ENCODE measurements around the gene CNN2. TPM values are rescaled to one million over a fixed set of nuclear protein-coding genes. Genes with fewer than 3 reads are reported as not detected.

The CNN2 gene
- total RNA-seq, 1 donor from 2014 or later = 58.2 TPM

DNA sequence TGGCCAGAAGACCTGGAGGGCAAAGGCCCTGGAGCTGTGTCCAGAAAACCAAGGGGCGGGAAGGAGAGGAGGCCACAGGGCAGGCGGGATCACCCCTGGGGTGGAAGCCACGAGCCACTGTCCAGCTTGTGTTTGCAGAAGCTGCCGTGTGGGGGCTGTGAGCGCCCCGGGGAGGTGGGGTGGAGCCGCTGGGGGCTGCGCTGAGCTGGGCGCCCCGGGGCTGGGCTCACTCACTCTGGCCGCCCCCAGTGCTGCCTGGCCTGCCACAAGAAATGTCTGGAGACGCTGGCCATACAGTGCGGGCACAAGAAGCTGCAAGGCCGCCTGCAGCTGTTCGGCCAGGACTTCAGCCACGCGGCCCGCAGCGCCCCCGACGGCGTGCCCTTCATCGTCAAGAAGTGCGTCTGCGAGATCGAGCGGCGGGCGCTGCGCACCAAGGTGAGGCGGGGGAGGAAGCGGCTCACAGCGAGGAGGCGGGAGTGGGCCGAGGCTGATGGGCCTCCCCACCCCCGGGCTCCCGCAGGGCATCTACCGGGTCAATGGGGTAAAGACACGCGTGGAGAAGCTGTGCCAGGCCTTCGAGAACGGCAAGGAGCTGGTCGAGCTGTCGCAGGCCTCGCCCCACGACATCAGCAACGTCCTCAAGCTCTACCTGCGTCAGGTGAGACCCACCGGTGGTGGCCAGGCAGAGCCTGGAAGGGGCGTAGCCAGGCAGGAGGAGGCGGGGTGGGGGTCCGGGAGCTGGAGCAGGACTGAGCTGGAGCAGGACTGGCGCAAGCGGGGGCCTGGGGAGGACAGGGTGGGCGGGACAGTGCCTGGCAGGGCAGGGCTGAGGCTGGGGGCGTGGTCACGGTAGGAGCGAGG lies 55.1 kb downstream of the CNN2 start:
- no peak for DNase-seq

DNA sequence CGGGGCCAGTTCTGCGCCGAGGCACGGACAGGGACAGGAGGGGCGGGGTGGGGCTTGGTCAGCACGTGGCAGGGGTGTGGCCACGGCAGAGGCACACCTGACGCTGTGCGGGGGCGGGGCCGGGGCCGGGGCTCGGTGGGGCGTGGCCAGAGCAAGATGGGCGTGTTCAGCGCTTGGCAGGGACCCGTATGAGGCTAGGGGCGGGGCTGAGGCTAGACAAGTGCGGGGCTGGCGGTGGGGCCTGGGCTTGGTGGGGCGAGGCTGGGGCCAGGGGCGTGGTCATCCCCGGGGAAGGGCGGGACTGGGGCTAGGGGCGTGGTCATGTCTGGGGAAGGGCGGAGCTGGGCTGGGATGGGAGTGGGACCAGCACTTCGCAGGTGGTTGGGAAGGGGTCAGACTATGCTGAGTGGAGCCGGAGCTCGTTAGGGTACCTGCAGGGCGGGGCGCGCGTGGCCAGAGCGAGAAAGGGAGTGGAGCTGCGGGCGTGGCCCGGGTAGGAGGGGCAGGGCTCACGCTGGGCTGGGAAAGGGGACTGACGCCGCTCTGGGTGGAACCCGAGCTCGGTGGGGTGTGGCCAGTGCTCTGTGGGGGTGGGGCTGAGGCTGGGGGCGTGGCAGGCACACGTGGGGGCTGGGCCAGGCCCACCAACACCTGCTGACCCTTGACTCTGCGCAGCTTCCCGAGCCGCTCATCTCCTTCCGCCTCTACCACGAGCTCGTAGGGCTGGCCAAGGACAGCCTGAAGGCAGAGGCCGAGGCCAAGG lies 55.9 kb downstream of the CNN2 start:
- no peak for DNase-seq

DNA sequence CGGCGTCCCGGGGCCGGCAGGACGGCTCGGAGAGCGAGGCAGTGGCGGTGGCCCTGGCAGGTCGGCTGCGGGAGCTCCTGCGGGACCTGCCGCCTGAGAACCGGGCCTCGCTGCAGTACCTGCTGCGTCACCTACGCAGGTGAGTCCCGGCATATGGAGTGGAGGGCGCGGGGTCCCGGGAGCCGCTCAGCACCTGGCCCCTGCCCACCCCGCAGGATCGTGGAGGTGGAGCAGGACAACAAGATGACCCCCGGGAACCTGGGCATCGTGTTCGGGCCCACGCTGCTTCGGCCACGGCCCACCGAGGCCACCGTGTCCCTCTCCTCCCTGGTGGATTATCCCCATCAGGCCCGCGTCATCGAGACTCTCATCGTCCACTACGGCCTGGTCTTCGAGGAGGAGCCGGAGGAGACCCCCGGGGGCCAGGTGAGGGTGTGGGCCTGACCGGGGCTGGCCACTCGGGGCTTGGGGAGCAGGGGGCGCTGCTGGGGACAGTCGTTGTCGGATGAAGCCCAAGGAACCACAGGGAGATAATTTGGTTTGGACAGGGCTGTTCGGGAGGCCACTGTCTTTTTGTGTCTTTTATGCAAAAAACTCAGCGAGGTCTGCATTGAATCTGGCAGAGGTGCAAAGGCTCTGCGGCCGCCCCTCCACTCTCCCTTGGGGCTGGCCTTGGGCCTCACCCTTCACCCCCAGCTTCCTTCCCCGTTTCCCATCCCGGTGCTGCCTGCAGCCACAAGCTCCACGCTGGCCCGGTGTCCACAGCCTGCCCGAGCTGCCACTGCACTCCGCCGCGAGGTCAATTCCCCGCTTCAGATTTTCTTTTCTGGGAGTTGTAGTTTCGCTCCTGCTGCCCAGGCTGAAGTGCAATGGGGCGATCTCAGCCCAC lies 56.8 kb downstream of the CNN2 start:
- no peak for DNase-seq

DNA sequence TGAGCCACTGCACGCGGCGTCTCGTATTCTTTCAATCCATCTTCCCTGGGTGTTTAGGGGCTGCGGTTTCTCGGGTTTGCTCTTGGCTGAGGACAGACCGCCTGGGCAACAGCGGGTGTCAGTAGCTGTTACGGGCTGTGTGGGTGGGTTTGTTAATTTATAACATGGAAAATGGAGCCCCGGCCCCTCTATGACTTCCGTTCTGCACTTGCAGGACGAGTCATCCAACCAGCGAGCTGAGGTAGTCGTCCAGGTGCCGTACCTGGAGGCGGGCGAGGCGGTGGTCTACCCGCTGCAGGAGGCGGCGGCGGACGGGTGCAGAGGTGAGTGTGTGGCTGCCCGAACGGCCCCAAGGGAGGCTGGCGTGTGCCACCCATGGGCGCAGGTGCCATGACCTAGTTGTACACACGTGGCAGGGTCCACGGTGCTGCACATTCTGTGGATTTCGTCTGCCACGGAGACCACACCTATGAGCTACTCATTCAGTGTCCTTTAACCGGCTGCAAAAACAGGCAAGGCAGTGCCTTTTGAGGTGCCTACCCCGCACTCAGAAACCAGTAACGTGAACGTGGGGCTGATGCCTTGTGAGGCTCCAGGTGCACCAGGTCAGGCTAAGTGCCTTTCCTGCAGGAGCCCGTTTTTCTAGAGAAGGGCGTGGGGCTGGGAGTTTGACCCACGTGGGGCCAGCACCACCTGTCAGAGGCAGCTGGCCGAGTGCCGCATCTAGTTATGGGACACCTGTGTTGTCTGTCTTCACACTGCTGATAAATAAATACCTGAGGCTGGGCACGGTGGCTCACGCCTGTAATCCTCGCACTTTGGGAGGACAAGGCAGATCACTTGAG lies 57.8 kb downstream of the CNN2 start:
- no peak for DNase-seq

DNA sequence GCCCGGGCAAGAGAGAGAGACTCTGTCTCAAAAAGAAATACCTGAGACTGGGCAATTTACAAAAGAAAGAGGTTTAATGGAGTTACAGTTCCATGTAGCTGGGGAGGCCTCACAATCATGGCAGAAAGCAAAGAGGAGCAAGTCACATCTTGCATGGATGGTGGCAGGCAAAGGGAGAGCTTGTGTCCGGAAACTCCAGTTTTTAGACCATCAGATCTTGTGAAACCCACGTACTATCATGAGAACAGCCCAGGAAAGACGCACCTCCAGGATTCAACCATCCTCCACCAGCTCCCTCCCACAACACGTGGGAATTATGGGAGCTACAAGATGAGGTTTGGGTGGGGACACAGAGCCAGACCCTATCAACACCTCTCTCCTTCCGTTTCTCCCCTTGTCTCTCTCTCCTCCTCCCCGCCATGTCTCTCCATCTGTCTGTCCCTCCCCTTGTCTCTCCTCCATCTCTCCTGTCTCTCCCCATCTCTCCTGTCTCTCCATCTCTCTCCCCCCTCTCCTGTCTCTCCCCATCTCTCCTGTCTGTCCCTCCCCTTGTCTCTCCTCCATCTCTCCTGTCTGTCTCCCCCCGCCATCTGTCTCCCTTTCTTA lies 58.7 kb downstream of the CNN2 start:
- no peak for DNase-seq

DNA sequence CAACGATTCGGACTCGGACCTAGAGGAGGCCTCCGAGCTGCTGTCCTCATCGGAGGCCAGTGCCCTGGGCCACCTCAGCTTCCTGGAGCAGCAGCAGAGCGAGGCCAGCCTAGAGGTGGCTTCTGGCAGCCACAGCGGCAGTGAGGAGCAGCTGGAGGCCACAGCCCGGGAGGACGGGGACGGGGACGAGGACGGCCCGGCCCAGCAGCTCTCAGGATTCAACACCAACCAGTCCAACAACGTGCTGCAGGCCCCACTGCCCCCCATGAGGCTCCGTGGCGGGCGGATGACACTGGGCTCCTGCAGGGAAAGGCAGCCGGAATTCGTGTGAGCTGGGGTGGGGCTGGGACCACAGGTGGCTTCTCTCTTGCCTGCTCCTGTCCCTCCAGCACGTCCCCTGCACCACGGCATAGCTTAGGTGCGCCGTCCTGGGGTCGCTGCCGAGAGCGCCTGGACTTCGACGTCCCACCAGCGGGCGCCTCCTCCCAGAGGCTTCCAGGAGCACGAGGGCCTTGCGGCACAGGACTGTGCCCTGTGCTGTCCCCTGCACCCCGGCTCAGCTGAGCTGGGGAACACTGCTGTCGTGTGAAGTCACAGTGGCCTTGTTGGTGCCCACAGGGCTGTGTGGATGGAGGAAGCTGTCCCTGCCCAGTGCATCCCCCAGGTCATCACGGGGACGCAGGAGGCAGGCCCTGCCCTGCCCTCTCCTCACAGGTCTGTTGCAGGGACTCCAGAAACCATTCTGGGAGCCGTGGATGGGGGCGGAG lies 59.5 kb downstream of the CNN2 start:
- no peak for DNase-seq

DNA sequence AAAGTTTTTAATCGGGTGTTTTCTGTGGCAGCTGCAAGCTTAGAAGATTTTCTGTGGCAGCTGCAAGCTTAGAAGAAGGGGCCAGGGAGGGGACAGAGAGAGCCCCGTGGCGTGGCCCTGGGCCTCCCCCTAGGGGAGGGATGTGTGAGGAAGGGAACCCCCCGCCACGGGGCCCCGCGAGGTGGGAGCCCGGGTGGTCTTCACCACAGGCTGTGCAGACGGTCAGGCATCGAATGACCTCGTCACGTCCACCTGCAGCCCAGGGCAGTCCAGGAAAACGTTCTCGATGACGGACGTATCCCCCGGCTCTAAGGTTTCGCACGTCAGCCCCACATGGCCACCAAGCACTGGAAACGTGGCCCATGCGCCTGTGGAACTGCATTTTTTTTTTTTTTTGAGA lies 60.2 kb downstream of the CNN2 start:
- no peak for DNase-seq

DNA sequence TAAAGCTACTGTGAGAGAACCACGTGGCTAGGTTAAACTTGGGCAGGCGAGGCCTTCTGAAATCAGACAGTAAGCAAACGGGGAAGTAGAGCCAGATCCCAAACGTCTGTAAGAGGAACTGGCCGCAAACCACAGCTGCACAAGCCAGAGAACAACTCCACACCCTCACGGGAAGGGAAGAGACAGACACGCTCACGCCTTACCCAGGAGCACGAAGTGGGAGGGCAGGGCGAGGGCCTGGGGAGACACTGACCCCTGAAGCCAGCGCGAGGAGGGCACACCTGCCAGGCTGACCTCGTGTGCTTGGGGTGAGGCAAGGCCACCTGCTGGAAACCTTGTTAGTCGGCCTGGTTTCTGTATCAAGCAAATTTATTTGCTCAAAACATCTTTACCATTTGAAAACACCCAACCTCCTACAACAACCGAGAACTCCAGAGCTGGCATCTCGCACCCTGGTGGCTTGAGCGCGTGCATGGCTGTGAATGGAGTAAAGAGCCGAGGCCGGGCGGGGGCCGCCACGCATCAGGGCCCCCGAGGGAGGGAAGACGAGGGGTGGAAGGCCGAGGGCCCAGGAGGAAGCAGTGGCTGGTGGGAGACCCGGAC lies 61.5 kb downstream of the CNN2 start:
- peak; percentile 23 for DNase-seq

DNA sequence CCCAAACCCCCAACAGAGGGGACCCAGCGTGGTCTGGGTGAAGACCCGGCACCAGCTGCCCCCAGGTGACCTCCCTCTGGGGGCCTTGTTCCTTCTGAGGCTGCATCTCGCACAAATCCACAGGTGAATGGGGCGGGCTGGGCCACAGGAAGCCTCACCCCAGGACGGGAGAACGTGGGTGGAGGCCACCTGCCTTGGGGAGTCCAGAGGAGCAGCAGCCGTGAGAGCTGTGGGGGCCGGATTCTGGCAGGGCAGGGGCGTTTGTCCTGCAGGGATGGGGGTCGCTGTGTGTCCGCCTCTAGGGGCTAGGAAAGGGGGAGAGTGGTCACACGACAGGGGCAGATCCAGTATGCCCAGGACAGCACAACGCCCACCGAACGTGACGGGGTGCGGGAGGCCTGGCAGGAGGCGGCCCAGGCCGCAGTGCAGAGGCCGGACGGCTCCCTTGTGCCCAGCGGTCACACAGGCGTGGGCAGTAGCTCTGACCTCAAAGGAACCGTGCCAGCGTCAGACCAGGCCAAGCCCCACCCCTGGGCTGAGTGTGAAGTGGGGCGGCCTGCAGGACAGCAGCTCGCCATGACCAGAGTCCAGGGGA lies 62.1 kb downstream of the CNN2 start:
- DNase-seq = no peak

Small RNA genes lying within 50 kb of the gene (small RNA-seq; reads per million reads assigned to genes)
- 0.45 reads per million, percentile 56 among the genes with 10 or more reads in this experiment for gene RNU6-2 (ENCODE audit: low replicate concordance)

Other genes with a start within 250 kb of the CNN2 start
- 106 TPM for gene PTBP1, start 229.2 kb upstream of the CNN2 start, total RNA-seq
- gene PLPPR3, start 204.7 kb upstream of the CNN2 start, total RNA-seq = 0.89 TPM
- gene AZU1, start 198.8 kb upstream of the CNN2 start, total RNA-seq = 12.8 TPM
- 28.9 TPM for gene PRTN3, start 185.6 kb upstream of the CNN2 start, total RNA-seq
- gene ELANE, start 174.3 kb upstream of the CNN2 start, total RNA-seq = 24.0 TPM
- 79.1 TPM for gene CFD, start 166.9 kb upstream of the CNN2 start, total RNA-seq
- gene MED16, start 133.4 kb upstream of the CNN2 start, total RNA-seq = 16.5 TPM
- not detected for gene RNU6-9, start 133.1 kb upstream of the CNN2 start, total RNA-seq
- 28.7 TPM for gene R3HDM4, start 113.4 kb upstream of the CNN2 start, total RNA-seq
- gene KISS1R, start 109.3 kb upstream of the CNN2 start, total RNA-seq = not detected
- 12.8 TPM for gene ARID3A, start 100.6 kb upstream of the CNN2 start, total RNA-seq
- gene WDR18, start 42.3 kb upstream of the CNN2 start, total RNA-seq = 34.1 TPM
- 0.20 TPM for gene GRIN3B, start 26.2 kb upstream of the CNN2 start, total RNA-seq
- 40.6 TPM for gene TMEM259, start 5.5 kb upstream of the CNN2 start, total RNA-seq
- gene RNU6-2, start 5.1 kb upstream of the CNN2 start, total RNA-seq = not detected
- 4.8 TPM for gene ABCA7, start 13.5 kb downstream of the CNN2 start, total RNA-seq
- 10.7 TPM for gene ARHGAP45, start 40.6 kb downstream of the CNN2 start, total RNA-seq
- gene POLR2E, start 68.8 kb downstream of the CNN2 start, total RNA-seq = 47.1 TPM
- gene GPX4, start 77.4 kb downstream of the CNN2 start, total RNA-seq = 105 TPM
- gene SBNO2, start 147.7 kb downstream of the CNN2 start, total RNA-seq = 23.1 TPM
- 37.3 TPM for gene STK11, start 179.2 kb downstream of the CNN2 start, total RNA-seq
- 1.9 TPM for gene CBARP, start 211.4 kb downstream of the CNN2 start, total RNA-seq
- 22.9 TPM for gene ATP5F1D, start 215.1 kb downstream of the CNN2 start, total RNA-seq
- 19.7 TPM for gene MIDN, start 222.0 kb downstream of the CNN2 start, total RNA-seq
- gene CIRBP, start 242.7 kb downstream of the CNN2 start, total RNA-seq = 267 TPM
- gene FAM174C, start 248.9 kb downstream of the CNN2 start, total RNA-seq = 6.4 TPM

All from skin of body (tissue), 3 donors.